SK-N-SH (cell line): Measurements from ENCODE around the gene CCDC127.

Experiments
- EP300 ChIP-seq, 2 experiments: IDR thresholded peaks; 2 replicates each; pipeline versions ENCODE4 v1.4.0 to v1.6.1; 2012; ENCODE audit warnings: borderline replicate concordance in 1 of 2, low read depth in 1 of 2, low read length in 1 of 2
- POLR2AphosphoS5 ChIP-seq: IDR thresholded peaks from 2 replicates; pipeline ENCODE4 v1.6.1; 2012; ENCODE audit warnings: low read depth, low read length
- RAD21 ChIP-seq: IDR thresholded peaks from 2 replicates; pipeline ENCODE4 v1.6.1; 2012; ENCODE audit warnings: mild to moderate bottlenecking, low read length
- TF ChIP-seq, protein P1 (sequence below): fragments of 200-600 bp; sonication (generic); IDR thresholded peaks from 2 replicates; pipeline ENCODE4 v1.6.1; 2017; ENCODE audit warnings: antibody characterized with exemption, mild to moderate bottlenecking, moderate library complexity
- TF ChIP-seq, protein P2 (sequence below): IDR thresholded peaks from 2 replicates; pipeline ENCODE4 v1.6.1; 2012; ENCODE audit warnings: mild to moderate bottlenecking, low read depth, low read length, moderate library complexity

DNA sequence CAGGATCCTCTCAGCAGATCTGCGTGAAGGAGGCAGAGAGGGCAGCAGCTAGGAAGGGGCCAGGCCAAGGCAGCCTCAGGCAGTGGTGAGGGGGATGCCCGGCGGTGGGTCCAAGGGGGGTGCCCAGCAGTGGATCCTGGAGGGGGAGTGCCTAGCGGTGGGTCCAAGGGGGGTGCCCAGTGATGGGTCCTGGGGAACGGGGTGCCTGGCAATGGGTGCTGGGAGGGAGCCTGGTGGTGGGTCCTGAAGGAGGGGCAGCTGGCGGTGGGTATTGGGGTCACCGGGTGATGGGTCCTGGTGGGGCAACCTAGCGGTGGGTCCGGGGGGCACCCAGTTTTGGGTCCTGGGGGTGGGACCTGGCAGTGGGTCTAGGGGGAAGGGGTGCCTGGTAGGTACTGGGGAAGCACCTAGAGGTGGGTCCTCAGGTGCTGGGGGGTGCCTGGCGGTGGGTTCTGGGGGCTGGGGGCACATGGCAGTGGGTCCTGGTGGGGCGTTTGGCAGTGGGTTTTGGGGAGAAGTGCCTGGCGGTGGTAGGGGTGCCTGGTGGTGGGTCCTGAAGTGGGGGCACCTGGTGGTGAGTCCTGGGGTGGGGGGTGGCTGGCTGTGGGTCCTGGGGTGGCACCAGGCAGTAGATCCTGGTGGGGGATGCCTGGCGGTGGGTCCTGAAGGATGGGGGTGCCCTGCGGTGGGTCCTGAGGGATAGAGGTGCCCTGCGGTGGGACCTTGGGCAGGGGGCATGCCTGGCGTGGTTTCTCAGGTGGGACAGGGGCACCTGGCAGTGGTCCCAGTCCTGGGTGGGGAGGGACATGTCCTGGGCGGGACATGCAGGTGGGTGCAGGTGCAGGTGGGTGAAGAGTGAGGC lies 24.8 kb downstream of the CCDC127 start:
- no peak for TF ChIP-seq EP300 (IDR thresholded peaks at IDR 0.05; ENCODE audit: borderline replicate concordance in 1 of 2, low read depth in 1 of 2, low read length in 1 of 2)
- TF ChIP-seq RAD21, result no peak
- TF ChIP-seq, protein P1, sequence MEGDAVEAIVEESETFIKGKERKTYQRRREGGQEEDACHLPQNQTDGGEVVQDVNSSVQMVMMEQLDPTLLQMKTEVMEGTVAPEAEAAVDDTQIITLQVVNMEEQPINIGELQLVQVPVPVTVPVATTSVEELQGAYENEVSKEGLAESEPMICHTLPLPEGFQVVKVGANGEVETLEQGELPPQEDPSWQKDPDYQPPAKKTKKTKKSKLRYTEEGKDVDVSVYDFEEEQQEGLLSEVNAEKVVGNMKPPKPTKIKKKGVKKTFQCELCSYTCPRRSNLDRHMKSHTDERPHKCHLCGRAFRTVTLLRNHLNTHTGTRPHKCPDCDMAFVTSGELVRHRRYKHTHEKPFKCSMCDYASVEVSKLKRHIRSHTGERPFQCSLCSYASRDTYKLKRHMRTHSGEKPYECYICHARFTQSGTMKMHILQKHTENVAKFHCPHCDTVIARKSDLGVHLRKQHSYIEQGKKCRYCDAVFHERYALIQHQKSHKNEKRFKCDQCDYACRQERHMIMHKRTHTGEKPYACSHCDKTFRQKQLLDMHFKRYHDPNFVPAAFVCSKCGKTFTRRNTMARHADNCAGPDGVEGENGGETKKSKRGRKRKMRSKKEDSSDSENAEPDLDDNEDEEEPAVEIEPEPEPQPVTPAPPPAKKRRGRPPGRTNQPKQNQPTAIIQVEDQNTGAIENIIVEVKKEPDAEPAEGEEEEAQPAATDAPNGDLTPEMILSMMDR, result no peak
- TF ChIP-seq, protein P2, sequence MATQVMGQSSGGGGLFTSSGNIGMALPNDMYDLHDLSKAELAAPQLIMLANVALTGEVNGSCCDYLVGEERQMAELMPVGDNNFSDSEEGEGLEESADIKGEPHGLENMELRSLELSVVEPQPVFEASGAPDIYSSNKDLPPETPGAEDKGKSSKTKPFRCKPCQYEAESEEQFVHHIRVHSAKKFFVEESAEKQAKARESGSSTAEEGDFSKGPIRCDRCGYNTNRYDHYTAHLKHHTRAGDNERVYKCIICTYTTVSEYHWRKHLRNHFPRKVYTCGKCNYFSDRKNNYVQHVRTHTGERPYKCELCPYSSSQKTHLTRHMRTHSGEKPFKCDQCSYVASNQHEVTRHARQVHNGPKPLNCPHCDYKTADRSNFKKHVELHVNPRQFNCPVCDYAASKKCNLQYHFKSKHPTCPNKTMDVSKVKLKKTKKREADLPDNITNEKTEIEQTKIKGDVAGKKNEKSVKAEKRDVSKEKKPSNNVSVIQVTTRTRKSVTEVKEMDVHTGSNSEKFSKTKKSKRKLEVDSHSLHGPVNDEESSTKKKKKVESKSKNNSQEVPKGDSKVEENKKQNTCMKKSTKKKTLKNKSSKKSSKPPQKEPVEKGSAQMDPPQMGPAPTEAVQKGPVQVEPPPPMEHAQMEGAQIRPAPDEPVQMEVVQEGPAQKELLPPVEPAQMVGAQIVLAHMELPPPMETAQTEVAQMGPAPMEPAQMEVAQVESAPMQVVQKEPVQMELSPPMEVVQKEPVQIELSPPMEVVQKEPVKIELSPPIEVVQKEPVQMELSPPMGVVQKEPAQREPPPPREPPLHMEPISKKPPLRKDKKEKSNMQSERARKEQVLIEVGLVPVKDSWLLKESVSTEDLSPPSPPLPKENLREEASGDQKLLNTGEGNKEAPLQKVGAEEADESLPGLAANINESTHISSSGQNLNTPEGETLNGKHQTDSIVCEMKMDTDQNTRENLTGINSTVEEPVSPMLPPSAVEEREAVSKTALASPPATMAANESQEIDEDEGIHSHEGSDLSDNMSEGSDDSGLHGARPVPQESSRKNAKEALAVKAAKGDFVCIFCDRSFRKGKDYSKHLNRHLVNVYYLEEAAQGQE, result no peak
- TF ChIP-seq POLR2AphosphoS5, result no peak
